Measurements from ENCODE around the gene FCMR. TPM values are rescaled to one million over a fixed set of nuclear protein-coding genes. Genes with fewer than 3 reads are reported as not detected.

The FCMR gene
- total and polyA plus RNA-seq, 2 donors (not counting 1 experiment from before 2014, with no cell fraction given) = 711 to 931 TPM

DNA sequence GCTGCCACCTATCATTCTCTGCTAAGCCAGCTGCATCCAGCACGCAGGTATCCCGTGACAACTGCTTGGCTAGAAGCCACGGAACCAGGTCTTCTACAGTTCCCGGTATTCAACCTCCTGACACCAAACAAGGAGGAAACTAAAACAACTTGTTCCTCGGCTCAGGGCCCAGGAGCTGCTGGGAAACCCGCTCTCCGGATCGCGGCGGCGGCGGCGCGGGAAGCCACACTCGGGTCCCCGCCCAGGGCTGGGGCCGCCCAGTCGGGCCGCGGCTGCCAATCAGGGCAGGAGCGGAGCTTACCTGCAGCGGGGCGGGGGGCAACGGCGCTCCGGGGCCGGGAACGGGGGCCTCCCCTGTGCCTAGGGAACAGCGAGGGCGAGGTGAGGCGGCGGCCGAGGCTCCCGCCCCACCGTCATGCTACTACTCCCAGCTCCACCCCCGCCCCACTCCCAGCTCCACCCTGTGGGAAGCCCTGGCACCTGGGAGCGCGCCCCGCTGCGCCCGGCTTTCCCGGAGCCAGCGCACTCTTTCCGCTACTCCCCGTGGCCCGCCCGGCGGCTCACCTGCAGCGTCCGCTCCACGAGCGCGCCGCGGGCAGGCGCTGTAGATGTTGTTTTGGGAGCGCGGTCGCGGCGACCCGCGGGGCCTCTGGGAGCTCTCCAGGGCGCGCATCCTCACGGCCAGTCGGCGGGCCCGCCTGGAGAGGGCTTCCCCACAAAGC lies 12.4 kb downstream of the FCMR start:
- TF ChIP-seq, protein P1, sequence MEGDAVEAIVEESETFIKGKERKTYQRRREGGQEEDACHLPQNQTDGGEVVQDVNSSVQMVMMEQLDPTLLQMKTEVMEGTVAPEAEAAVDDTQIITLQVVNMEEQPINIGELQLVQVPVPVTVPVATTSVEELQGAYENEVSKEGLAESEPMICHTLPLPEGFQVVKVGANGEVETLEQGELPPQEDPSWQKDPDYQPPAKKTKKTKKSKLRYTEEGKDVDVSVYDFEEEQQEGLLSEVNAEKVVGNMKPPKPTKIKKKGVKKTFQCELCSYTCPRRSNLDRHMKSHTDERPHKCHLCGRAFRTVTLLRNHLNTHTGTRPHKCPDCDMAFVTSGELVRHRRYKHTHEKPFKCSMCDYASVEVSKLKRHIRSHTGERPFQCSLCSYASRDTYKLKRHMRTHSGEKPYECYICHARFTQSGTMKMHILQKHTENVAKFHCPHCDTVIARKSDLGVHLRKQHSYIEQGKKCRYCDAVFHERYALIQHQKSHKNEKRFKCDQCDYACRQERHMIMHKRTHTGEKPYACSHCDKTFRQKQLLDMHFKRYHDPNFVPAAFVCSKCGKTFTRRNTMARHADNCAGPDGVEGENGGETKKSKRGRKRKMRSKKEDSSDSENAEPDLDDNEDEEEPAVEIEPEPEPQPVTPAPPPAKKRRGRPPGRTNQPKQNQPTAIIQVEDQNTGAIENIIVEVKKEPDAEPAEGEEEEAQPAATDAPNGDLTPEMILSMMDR (IDR thresholded peaks at IDR 0.05) = peak; percentile 8
- no peak for TF ChIP-seq EZH2 (IDR thresholded peaks at IDR 0.05; ENCODE audit: borderline replicate concordance, insufficient read depth, low read depth, low read length, poor library complexity, severe bottlenecking)
- Histone ChIP-seq H3K27me3 (replicated peaks in 1 of 4; ENCODE audit: control extremely low read depth in 1 of 4, control insufficient read depth in 3 of 4, insufficient read depth in 4 of 4, low read length in 3 of 4) (no peaks in the 10 kb centered on the region), H3K36me3 (replicated peaks in 1 of 2; ENCODE audit: control extremely low read depth in 1 of 2, control insufficient read depth in 1 of 2, extremely low read depth in 1 of 2, insufficient read depth in 2 of 2, low read length in 1 of 2) (peaks cover 14 to 92% of the 10 kb centered on the region in 2 experiments), H3K4me1 (ENCODE audit: control insufficient read depth in 2 of 2, insufficient read depth in 2 of 2, low read length in 2 of 2) (peaks cover 88 to 99% of the 10 kb centered on the region in 2 donors), H2AFZ (ENCODE audit: insufficient read depth, low read depth, low read length, poor library complexity, severe bottlenecking) (no peak overlapping the region), H3K4me2 (replicated peaks; ENCODE audit: low read depth, low read length, poor library complexity, severe bottlenecking) (peak overlapping the region; percentile 78), H3K4me3 (ENCODE audit: control extremely low read depth in 1 of 5, extremely low read depth in 1 of 5, insufficient read depth in 1 of 5, low read depth in 2 of 5, low read length in 4 of 5) (peak overlapping the region in 4 of 5 experiments; percentile 7 to 42 (median 32)), H3K27ac (ENCODE audit: low read length in 2 of 2) (peak overlapping the region; percentile 48 to 82), H3K9ac (ENCODE audit: low read length) (peak overlapping the region; percentile 41), H3K9me3 (ENCODE audit: control extremely low read depth in 1 of 3, control insufficient read depth in 2 of 3, insufficient read depth in 1 of 3, low read length in 2 of 3) (no peaks in the 10 kb centered on the region), H4K20me1 (ENCODE audit: control insufficient read depth, insufficient read depth, low read length, poor library complexity, severe bottlenecking) (peaks cover 97% of the 10 kb centered on the region), H3K79me2 (ENCODE audit: control insufficient read depth, insufficient read depth, low read length) (peaks cover 62% of the 10 kb centered on the region)
- ChIA-PET CTCF (interaction anchor here (0.7 to 11.6 kb wide), 32 partner anchors 10 to 351 kb away, joined by 3 to 208 read pairs (median 4); partner anchors contain the start of genes FCMR and IL20), POLR2A (interaction anchor here (1.1 to 3.0 kb wide), 8 partner anchors 10 to 169 kb away, joined by 3 to 12 read pairs (median 5); partner anchors contain the start of gene FCMR)
- Mint-ChIP-seq H3K4me1 (peaks cover 94% of the 10 kb centered on the region), H3K27ac (peak overlapping the region; percentile 95), H3K27me3 (no peaks in the 10 kb centered on the region), H3K4me3 (peak overlapping the region; percentile 71), H3K9me3 (ENCODE audit: insufficient read depth) (no peaks in the 10 kb centered on the region)
- ATAC-seq (ENCODE audit: low read depth) (no peak), DNase-seq (peak; percentile 61)
- WGBS (ENCODE audit: insufficient coverage) = 6% methylated on average over 67 of the region's 69 CpGs
- intact Hi-C loops (cut with micrococcal nuclease) = no loop called here

DNA sequence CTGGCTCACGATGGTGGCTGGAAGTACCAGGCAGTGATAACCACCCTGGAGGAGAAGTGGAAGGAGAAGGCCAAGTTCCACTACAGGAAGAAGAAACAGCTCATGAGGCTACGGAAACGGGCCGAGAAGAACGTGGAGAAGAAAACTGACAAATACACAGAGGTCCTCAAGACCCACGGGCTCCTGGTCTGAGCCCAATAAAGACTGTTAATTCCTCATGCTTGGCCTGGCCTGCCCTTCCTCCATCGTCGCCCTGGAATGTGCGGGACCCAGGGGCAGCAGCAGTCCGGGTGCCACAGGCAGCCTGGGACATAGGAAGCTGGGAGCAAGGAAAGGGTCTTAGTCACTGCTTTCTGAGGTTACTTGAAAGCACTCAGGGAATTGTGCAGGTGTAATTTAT lies 13.7 kb downstream of the FCMR start:
- peaks cover 89% of the 10 kb centered on the region for H3K4me1 Mint-ChIP-seq
- peak overlapping the region in 1 of 2 donors; percentile 82 for H3K27ac ChIP-seq (ENCODE audit: low read length in 2 of 2)

More for the DNA sequence above, 13.7 kb downstream of the FCMR start:
- H3K9me3 Mint-ChIP-seq (ENCODE audit: insufficient read depth) = no peaks in the 10 kb centered on the region
- H3K4me3 ChIP-seq (ENCODE audit: control extremely low read depth in 1 of 5, extremely low read depth in 1 of 5, insufficient read depth in 1 of 5, low read depth in 2 of 5, low read length in 4 of 5) = no peak overlapping the region
- ChIA-PET POLR2A (interaction anchor here (1.1 to 3.0 kb wide), 3 partner anchors 11 to 168 kb away, joined by 3 to 8 read pairs (median 5); no protein-coding TSS in a partner anchor), CTCF (interaction anchor here (0.7 to 11.6 kb wide), 18 partner anchors 11 to 245 kb away, joined by 3 to 208 read pairs (median 5); partner anchors contain the start of genes FCMR, IL20 and PIGR)
- no peaks in the 10 kb centered on the region for H3K27me3 ChIP-seq (replicated peaks in 1 of 4; ENCODE audit: control extremely low read depth in 1 of 4, control insufficient read depth in 3 of 4, insufficient read depth in 4 of 4, low read length in 3 of 4)
- no peak for DNase-seq
- H3K4me3 Mint-ChIP-seq = peak overlapping the region; percentile 34
- peak overlapping the region; percentile 83 for H3K27ac Mint-ChIP-seq
- peaks cover 97% of the 10 kb centered on the region for H4K20me1 ChIP-seq (ENCODE audit: control insufficient read depth, insufficient read depth, low read length, poor library complexity, severe bottlenecking)
- no peak for ATAC-seq (ENCODE audit: low read depth)
- H3K36me3 ChIP-seq (replicated peaks in 1 of 2; ENCODE audit: control extremely low read depth in 1 of 2, control insufficient read depth in 1 of 2, extremely low read depth in 1 of 2, insufficient read depth in 2 of 2, low read length in 1 of 2) = peaks cover 14 to 94% of the 10 kb centered on the region in 2 experiments
- H3K4me1 ChIP-seq (ENCODE audit: control insufficient read depth in 2 of 2, insufficient read depth in 2 of 2, low read length in 2 of 2) = peaks cover 75 to 86% of the 10 kb centered on the region in 2 donors
- H3K79me2 ChIP-seq (ENCODE audit: control insufficient read depth, insufficient read depth, low read length) = peaks cover 49% of the 10 kb centered on the region
- H3K27me3 Mint-ChIP-seq = no peaks in the 10 kb centered on the region
- no peak overlapping the region for H2AFZ ChIP-seq (ENCODE audit: insufficient read depth, low read depth, low read length, poor library complexity, severe bottlenecking)
- H3K9me3 ChIP-seq (ENCODE audit: control extremely low read depth in 1 of 3, control insufficient read depth in 2 of 3, insufficient read depth in 1 of 3, low read length in 2 of 3) = no peaks in the 10 kb centered on the region
- 96% methylated on average over 10 of the region's 10 CpGs for WGBS (ENCODE audit: insufficient coverage)
- no peak overlapping the region for H3K9ac ChIP-seq (ENCODE audit: low read length)
- intact Hi-C loops (cut with micrococcal nuclease) = no loop called here
- H3K4me2 ChIP-seq (replicated peaks; ENCODE audit: low read depth, low read length, poor library complexity, severe bottlenecking) = peak overlapping the region; percentile 5
- no peak for TF ChIP-seq EZH2 (IDR thresholded peaks at IDR 0.05; ENCODE audit: borderline replicate concordance, insufficient read depth, low read depth, low read length, poor library complexity, severe bottlenecking)
- TF ChIP-seq, protein P1 (IDR thresholded peaks at IDR 0.05) = no peak

Measured in B cell (primary cell).